Measurements from ENCODE around the gene MAN2B2.

DNA sequence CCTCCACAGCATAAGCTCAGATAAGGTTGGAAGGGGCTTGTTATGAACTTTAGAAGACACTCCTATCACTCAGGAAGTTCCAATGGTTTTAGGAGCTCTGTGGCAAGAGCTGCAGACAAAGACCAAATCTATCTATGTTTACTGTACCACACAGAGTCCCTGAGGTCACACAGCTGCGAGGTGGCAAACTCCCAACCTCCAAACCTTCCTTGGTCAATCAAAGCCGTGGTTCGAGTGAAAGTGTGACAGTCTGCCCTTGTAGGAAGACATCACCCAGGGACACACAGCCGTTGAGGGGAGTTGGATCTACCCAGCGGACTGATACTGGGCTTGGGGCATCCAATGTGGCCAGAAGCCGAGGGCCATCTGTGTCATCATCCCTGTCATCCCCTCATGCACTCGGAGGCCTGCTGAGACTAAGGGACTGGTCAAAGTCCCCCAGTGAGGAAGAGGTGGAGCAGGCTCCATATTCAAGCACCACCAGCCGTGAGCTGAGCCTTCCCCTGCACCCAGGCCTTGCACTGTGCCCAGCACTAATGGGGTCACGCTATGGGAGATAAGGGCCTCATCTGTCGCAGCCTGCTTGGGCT, 26.8 kb downstream of the MAN2B2 start:
- TF ChIP-seq, protein P1, sequence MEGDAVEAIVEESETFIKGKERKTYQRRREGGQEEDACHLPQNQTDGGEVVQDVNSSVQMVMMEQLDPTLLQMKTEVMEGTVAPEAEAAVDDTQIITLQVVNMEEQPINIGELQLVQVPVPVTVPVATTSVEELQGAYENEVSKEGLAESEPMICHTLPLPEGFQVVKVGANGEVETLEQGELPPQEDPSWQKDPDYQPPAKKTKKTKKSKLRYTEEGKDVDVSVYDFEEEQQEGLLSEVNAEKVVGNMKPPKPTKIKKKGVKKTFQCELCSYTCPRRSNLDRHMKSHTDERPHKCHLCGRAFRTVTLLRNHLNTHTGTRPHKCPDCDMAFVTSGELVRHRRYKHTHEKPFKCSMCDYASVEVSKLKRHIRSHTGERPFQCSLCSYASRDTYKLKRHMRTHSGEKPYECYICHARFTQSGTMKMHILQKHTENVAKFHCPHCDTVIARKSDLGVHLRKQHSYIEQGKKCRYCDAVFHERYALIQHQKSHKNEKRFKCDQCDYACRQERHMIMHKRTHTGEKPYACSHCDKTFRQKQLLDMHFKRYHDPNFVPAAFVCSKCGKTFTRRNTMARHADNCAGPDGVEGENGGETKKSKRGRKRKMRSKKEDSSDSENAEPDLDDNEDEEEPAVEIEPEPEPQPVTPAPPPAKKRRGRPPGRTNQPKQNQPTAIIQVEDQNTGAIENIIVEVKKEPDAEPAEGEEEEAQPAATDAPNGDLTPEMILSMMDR (IDR thresholded peaks at IDR 0.05 in 8 of 11, conservative IDR thresholded peaks at IDR 0.05 in 3 of 11) = no peak
- TF ChIP-seq POLR2AphosphoS5 (IDR thresholded peaks at IDR 0.05) = no peak
